HL-60 (cell line): ENCODE data around the gene DAB2IP.

Experiments used
- DNase-seq, 2 experiments: peaks; one replicate each; pipeline ENCODE4 v3.0.0-alpha.2; 2010 to 2020; ENCODE audit warnings: low read depth in 1 of 2, low spot score in 1 of 2
- H3K27ac ChIP-seq: fragments of 250-450 bp; sonication (Bioruptor Pico); replicated peaks from 2 replicates; pipeline ENCODE4 v1.5.1; 2020; ENCODE audit warnings: mild to moderate bottlenecking, moderate library complexity
- H3K27me3 ChIP-seq: fragments of 250-450 bp; sonication (Bioruptor Pico); 2 replicates; pipeline ENCODE4 v1.5.1; 2021; ENCODE audit warnings: mild to moderate bottlenecking, moderate library complexity; ENCODE audit not compliant: insufficient read depth, poor library complexity, severe bottlenecking
- H3K4me3 ChIP-seq: replicated peaks from 2 replicates; pipeline ENCODE4 v1.5.1; 2011; ENCODE audit warnings: mild to moderate bottlenecking, control low read depth, low read length; ENCODE audit not compliant: insufficient read depth
- GABPA ChIP-seq: IDR thresholded peaks from 2 replicates; pipeline ENCODE4 v1.6.1; 2012; ENCODE audit warnings: low read depth
- POLR2AphosphoS5 ChIP-seq: IDR thresholded peaks from 2 replicates; pipeline ENCODE4 v1.6.1; 2012; ENCODE audit warnings: low read depth
- SPI1 ChIP-seq: IDR thresholded peaks from 2 replicates; pipeline ENCODE4 v1.6.1; 2012; ENCODE audit warnings: low read depth, mild to moderate bottlenecking, borderline replicate concordance
- TF ChIP-seq, protein P1 (sequence below): IDR thresholded peaks from 2 replicates; pipeline ENCODE4 v1.6.1; 2012; ENCODE audit warnings: low read depth; ENCODE audit not compliant: insufficient replicate concordance
- TF ChIP-seq, protein P2 (sequence below): IDR thresholded peaks from one replicate; pipeline ENCODE4 v1.5.1; 2011; ENCODE audit warnings: low read length, control low read depth, inconsistent platforms; ENCODE audit not compliant: insufficient read depth

DAB2IP gene

DNA sequence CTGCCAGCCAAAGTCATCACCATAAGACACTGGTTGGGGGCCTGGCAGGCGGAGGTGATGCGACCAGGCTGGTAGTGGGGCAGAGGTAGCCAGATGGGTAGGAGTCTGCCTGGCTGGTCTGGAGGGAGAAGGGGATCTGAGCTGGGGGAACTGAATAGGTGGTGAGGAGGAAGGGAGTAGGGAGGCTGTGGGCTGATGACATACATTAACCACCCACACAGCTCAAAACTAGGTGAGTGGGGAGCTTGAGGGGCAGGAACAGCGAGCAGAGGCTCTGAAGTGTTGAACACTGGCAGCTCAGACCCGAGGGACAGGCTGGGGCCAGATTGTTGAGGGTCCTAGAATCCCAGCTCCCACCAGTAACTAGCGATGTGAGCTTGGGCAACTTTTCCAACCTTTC, 81.0 kb downstream of the DAB2IP start:
- peaks cover 26% of the 10 kb centered on the region for H3K27me3 ChIP-seq
- no peak overlapping the region for H3K4me3 ChIP-seq
- no peak for DNase-seq
- H3K27ac ChIP-seq: no peak overlapping the region
- TF ChIP-seq, protein P1, sequence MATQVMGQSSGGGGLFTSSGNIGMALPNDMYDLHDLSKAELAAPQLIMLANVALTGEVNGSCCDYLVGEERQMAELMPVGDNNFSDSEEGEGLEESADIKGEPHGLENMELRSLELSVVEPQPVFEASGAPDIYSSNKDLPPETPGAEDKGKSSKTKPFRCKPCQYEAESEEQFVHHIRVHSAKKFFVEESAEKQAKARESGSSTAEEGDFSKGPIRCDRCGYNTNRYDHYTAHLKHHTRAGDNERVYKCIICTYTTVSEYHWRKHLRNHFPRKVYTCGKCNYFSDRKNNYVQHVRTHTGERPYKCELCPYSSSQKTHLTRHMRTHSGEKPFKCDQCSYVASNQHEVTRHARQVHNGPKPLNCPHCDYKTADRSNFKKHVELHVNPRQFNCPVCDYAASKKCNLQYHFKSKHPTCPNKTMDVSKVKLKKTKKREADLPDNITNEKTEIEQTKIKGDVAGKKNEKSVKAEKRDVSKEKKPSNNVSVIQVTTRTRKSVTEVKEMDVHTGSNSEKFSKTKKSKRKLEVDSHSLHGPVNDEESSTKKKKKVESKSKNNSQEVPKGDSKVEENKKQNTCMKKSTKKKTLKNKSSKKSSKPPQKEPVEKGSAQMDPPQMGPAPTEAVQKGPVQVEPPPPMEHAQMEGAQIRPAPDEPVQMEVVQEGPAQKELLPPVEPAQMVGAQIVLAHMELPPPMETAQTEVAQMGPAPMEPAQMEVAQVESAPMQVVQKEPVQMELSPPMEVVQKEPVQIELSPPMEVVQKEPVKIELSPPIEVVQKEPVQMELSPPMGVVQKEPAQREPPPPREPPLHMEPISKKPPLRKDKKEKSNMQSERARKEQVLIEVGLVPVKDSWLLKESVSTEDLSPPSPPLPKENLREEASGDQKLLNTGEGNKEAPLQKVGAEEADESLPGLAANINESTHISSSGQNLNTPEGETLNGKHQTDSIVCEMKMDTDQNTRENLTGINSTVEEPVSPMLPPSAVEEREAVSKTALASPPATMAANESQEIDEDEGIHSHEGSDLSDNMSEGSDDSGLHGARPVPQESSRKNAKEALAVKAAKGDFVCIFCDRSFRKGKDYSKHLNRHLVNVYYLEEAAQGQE: no peak
- TF ChIP-seq GABPA (no peak), POLR2AphosphoS5 (no peak), SPI1 (no peak)
- TF ChIP-seq, protein P2, sequence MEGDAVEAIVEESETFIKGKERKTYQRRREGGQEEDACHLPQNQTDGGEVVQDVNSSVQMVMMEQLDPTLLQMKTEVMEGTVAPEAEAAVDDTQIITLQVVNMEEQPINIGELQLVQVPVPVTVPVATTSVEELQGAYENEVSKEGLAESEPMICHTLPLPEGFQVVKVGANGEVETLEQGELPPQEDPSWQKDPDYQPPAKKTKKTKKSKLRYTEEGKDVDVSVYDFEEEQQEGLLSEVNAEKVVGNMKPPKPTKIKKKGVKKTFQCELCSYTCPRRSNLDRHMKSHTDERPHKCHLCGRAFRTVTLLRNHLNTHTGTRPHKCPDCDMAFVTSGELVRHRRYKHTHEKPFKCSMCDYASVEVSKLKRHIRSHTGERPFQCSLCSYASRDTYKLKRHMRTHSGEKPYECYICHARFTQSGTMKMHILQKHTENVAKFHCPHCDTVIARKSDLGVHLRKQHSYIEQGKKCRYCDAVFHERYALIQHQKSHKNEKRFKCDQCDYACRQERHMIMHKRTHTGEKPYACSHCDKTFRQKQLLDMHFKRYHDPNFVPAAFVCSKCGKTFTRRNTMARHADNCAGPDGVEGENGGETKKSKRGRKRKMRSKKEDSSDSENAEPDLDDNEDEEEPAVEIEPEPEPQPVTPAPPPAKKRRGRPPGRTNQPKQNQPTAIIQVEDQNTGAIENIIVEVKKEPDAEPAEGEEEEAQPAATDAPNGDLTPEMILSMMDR: no peak

DNA sequence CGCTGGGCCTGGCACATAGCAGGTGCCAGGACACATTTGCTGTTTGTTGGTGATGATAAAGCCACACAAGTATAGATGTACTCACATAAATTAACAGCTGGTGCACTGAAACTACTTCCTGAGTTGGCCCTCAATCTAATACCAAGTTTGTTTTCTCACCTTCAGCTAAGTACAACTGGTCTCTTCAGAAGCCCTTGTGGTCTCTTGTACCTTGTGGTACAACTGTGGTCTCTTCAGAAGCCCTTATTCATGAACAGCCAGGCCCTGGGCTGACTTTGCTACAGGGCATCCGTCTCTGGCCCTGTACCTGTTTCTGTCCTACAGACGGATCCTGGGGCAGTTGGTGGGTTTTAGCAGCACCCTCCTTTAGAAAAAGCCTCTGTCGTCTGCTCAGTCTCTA, 81.5 kb downstream of the DAB2IP start:
- no peak for DNase-seq
- TF ChIP-seq, protein P1: no peak
- TF ChIP-seq GABPA (no peak), POLR2AphosphoS5 (no peak), SPI1 (no peak)
- TF ChIP-seq, protein P2: no peak
- Histone ChIP-seq H3K27me3 (peaks cover 31% of the 10 kb centered on the region), H3K4me3 (no peak overlapping the region), H3K27ac (no peak overlapping the region)

DNA sequence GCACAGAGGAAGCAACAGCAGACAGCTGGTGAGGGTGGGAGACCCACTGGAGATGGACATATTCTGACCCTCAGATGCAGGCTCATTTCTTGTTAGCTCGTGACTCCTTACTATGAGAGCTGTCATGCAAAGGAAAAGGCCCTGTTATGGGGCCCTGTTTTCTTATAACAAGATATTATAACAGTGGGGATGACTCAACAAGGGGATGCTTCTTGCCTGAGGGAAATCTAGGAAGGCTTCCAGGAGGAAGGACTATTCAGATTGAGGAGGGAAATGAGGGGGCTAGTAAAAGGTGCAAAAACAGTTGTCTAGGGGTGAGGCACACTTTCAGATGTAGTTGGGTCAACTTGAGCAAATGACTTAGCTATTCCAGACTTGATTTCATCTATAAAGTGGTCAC, 83.0 kb downstream of the DAB2IP start:
- TF ChIP-seq, protein P2: no peak
- TF ChIP-seq GABPA (no peak), SPI1 (no peak), POLR2AphosphoS5 (no peak)
- TF ChIP-seq, protein P1: no peak
- H3K27me3 ChIP-seq: peaks cover 33% of the 10 kb centered on the region
- DNase-seq: no peak
- no peak overlapping the region for H3K27ac ChIP-seq
- no peak overlapping the region for H3K4me3 ChIP-seq
